Hematopoietic multipotent progenitor cell treated with erythropoietin and hydrocortisone succinate and interleukin-3 and kit ligand, for 17 days (in vitro differentiated cells): ENCODE measurements around the gene OTULIN.

Experiments used
- DNase-seq: peaks from one replicate; pipeline ENCODE4 v3.0.0-alpha.2; 2015; ENCODE audit warnings: low spot score

The OTULIN gene

GRCh38 chr5:14742498-14742897 lies 78.0 kb downstream of the OTULIN start:
- no peak for DNase-seq

- no peak for DNase-seq
Observed at GRCh38 chr5:14743601-14744295, 79.2 kb downstream of the OTULIN start.

- no peak for DNase-seq
Observed at GRCh38 chr5:14744296-14745187, 80.0 kb downstream of the OTULIN start.

GRCh38 chr5:14745188-14745563 lies 80.7 kb downstream of the OTULIN start:
- no peak for DNase-seq

GRCh38 chr5:14745753-14746152 lies 81.2 kb downstream of the OTULIN start:
- DNase-seq = no peak

DNA sequence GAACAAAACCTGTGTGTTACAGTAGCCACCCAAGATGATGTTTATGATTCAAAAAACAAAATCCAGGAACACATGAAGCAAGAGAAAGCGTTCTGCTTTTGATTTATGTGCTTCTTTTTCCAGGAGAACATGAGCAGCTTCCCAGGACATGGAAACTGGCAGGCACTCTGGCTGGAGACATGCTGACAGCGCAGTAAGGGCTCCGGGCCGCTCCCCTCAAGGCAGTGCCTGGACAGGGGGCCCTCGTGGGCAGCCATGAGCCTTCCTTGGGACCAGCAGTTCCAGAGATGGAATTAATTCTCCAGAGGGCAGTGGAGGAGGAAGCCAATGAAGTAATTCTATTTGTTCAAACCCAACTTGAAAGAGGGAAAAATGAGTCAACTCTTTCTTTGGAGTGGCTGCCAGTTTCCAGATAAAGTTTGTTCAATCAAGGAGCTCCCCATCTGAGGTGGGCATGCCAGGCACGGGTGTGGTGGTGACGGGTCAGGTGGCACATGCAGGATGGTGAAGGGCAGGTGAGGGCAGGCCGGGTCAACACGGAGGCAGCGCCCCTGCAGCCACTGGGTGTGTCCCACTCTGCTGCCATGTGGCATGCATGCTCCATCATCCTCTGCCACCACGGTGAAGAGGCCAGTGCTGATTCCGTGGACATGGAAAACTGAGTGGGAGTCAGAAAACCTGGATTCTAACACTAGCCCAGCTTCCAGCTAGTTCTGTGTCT lies 83.8 kb downstream of the OTULIN start:
- DNase-seq = no peak
